Stimulated activated naive CD8-positive, alpha-beta T cell treated with anti-CD3 and anti-CD28 coated beads, Interleukin-15, amount 100 ng/mL, for 72 hours (primary cell): ENCODE data around the gene MECR.
"Not testable (repeated sequence)": the region's sequence is repeated elsewhere in the genome, so short reads cannot be mapped to it uniquely, and the experiment has no call there.

ENCODE experiments used
- ATAC-seq: fragments of 150-1000 bp; cut with Tn5 transposase; 2 replicates; pipeline ENCODE4 v1.10.0; 2021; ENCODE audit warnings: mild to moderate bottlenecking, moderate library complexity
- DNase-seq, 2 donors: peaks; one replicate each; pipeline ENCODE4 v3.0.0; 2021 to 2022
- H3K27ac Mint-ChIP-seq, 2 donors: one replicate each; pipeline ENCODE4 v1.8.0; 2022; ENCODE audit warnings: mild to moderate bottlenecking in 2 of 2, mixed read lengths in 2 of 2, moderate library complexity in 2 of 2
- H3K27me3 Mint-ChIP-seq: one replicate; pipeline ENCODE4 v1.8.0; 2022; ENCODE audit warnings: mixed read lengths
- H3K4me1 Mint-ChIP-seq: one replicate; pipeline ENCODE4 v1.8.0; 2022; ENCODE audit warnings: mild to moderate bottlenecking, mixed read lengths
- H3K4me3 Mint-ChIP-seq, 2 donors: one replicate each; pipeline ENCODE4 v1.8.0; 2022; ENCODE audit warnings: mild to moderate bottlenecking in 2 of 2, mixed read lengths in 2 of 2, moderate library complexity in 1 of 2
- H3K9me3 Mint-ChIP-seq, 2 donors: one replicate each; pipeline ENCODE4 v1.8.0; 2022; ENCODE audit warnings: mixed read lengths in 2 of 2

Gene MECR

DNA sequence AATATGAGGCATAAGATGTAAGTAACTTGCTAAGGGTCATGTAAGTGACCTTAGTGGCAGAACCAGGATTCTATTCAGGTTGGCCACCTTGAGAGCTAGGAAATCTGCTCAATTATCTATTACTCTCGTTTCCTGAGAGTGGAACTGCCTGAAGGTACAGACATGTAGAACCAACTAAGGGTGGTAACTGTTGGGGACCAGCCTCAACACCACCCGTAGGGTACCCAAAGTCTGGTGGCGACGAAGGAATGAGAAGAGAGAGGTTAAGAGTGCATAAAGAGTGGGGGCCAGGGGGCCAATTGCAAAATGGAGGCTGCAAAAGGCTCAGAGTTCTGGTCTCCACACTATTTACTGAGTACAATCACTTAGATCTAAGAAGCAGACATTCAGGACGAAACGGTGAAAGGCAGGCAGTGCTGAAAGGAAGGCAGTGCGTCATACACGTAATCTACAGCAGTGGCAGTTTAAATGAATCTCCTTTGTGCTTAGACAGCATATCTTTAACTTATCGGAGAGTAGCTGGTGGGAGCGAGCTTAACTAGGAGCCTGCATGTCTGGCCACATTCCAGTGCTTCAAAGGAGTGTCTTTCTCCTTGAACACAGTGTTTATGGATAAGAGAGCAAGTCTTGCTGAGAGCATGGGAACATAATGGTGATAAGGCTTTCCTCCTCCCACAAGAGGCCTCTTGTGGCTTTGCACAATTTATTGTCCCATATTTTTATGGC, 74.0 kb downstream of the MECR start:
- DNase-seq (no peak), ATAC-seq (no peak)
- no peaks in the 10 kb centered on the region for H3K9me3 Mint-ChIP-seq
- H3K27me3 Mint-ChIP-seq, result no peaks in the 10 kb centered on the region
- H3K4me1 Mint-ChIP-seq, result no peaks in the 10 kb centered on the region
- peak overlapping the region in 1 of 2 donors; percentile 82 for H3K27ac Mint-ChIP-seq
- H3K4me3 Mint-ChIP-seq, result no peak overlapping the region

DNA sequence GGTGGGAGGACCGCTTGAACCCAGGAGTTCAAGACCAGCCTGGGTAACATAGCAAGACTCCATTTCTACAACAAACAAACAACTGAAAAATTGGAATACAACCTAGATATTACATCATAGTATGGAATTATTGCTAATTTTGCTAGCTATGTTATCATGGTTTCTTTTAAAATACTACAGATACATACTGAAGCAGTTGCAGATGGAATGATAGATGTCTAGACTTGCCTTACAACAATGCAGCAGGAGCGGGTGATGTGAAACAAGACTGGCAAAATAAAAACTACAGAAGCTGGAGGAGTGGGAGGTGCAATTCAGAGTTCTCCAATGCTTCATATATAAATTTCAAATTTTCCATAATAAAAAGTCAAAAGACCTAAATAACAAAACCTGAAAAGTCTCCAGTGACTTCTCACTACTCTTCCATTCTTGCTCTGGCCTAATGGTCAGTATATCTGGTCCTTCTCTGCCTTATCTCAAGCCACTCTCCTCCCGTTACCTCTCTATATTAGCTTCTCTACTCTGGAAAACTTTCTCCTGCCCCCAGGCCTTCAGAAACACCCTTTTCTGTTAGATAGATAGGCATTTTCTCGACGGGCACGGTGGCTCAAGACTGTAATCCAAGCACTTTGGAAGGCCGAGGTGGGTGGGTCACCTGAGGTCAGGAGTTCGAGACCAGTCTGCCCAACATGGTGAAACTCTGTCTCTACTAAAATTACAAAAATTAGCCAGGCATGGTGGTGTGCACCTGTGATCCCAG, 78.5 kb downstream of the MECR start:
- ATAC-seq, result no peak
- Mint-ChIP-seq H3K4me3 (no peak overlapping the region), H3K9me3 (no peaks in the 10 kb centered on the region), H3K27me3 (no peaks in the 10 kb centered on the region), H3K4me1 (no peaks in the 10 kb centered on the region), H3K27ac (peak overlapping the region in 1 of 2 donors; percentile 91)
- DNase-seq, result no peak

DNA sequence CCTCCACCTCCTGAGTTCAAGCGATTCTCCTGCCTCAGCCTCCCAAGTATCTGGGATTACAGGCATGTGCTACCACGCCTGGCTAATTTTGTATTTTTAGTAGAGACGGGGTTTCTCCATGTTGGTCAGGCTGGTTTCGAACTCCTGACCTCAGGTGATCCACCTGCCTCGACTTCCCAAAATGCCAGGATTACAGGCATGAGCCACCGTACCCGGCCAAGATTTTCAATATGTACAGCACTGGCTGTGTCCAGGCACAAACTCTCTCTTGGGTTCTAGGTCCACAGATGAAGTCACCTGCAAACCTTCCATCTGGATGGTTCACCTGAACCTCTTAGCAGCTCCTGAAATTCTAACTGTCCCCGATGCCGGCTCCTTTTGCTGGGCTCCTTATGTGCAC, 80.4 kb downstream of the MECR start:
- not testable (repeated sequence) for DNase-seq, ATAC-seq, H3K27ac Mint-ChIP-seq, H3K9me3 Mint-ChIP-seq, H3K27me3 Mint-ChIP-seq, H3K4me3 Mint-ChIP-seq, H3K4me1 Mint-ChIP-seq

DNA sequence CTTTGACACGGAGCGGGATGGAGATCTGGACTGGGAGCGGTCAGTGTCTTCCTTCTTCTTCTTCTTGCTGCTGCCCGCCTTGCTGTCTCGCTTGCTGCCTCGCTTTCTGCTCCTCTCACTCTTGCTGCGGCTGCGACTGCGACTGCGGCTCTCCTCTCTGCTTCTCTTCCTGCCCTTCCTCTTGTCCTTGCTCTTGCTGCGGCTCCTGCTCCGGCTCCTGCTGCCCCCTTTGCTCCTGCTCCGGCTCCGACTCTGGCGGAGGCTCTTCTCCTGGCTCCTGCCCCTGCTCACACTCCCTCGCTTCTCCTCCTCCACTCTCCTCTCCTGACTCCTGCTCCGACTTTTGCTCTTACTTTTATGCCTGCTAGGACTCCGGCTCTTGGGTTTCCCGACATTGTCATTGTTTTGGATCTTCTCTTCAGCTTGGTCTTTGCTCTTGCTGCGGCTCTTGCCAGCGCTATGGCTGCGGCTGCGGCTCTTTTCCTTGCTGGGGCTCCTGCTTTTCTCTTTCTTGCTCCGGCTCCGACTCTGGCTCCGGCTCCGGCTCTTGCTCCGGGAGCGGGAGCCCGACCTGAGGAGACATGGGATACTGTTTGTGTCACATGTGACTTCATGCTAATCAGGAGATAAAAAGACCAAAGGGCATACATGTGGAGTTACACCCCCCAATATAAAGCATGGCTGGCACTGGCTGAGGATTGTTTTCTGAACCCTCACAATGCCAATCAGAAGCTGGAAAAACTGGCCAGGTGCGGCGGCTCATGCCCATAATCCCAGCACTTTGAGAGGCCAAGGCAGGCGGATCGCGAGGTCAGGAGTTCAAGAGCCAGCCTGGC, 81.9 kb downstream of the MECR start:
- H3K9me3 Mint-ChIP-seq, result no peaks in the 10 kb centered on the region
- no peaks in the 10 kb centered on the region for H3K27me3 Mint-ChIP-seq
- H3K4me1 Mint-ChIP-seq, result no peaks in the 10 kb centered on the region
- H3K4me3 Mint-ChIP-seq, result no peak overlapping the region
- H3K27ac Mint-ChIP-seq, result peak overlapping the region; percentile 64 to 79
- DNase-seq (no peak), ATAC-seq (no peak)

DNA sequence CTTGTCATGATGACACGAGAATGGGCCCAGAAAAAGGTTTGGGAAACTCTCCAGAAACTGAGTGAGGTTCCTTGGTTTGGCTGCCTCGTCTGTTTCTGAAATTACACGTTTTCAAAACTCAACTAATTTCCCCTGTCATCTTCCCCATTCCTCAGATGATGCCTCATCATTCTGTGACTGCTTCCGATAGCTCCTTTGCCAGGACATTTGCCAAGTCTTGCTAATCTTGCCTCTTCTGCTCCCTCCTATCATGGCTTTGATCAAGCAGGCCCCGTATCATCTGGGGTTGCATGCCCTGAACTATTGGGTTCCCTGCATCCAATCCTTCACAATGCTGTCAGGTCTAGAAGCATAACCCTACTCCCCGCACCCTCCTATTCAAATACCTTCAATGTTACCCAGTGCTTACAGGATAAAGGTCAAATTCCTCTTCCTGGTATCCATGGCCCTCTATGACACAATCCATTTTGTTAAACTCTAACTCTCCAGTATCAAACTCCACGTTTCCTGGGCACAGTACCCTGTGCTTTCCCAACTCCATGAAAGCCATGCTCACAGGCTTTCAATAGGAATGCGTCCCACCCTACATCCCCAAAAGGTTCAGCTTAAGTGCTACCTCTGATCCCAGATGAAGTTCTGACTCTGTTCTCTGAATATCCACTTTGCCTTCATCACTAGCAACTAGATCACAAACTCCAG, 84.8 kb downstream of the MECR start:
- H3K4me3 Mint-ChIP-seq, result no peak overlapping the region
- H3K27ac Mint-ChIP-seq, result peak overlapping the region in 1 of 2 donors; percentile 65
- DNase-seq (no peak), ATAC-seq (no peak)
- H3K9me3 Mint-ChIP-seq, result no peaks in the 10 kb centered on the region
- H3K4me1 Mint-ChIP-seq, result no peaks in the 10 kb centered on the region
- no peaks in the 10 kb centered on the region for H3K27me3 Mint-ChIP-seq

- no peaks in the 10 kb centered on the region for H3K27me3 Mint-ChIP-seq
- H3K27ac Mint-ChIP-seq, result no peak overlapping the region
- ATAC-seq (no peak), DNase-seq (no peak)
- no peak overlapping the region for H3K4me3 Mint-ChIP-seq
- no peaks in the 10 kb centered on the region for H3K4me1 Mint-ChIP-seq
- H3K9me3 Mint-ChIP-seq, result no peaks in the 10 kb centered on the region
Measured at GRCh38 chr1:29144178-29144577, 86.6 kb downstream of the MECR start.

DNA sequence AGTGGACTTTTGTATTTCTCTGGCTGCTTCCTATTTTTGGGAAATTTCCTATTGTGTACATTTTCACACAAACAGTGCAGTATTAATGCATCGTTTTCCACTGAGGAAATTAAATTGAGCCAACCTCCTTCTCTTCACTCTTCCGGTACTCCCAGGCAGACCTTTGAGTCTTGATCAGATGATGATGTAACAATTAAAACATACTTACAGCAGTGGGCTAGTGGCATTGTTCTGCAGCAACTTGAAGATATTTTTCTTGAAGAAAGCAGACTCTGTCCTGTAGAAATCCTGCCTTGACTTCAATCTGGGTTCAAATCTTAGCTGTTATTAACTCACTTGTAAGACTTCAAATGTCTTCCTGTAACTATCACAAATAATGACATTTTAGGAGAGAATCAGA, 88.0 kb downstream of the MECR start:
- ATAC-seq, result no peak
- no peaks in the 10 kb centered on the region for H3K4me1 Mint-ChIP-seq
- no peaks in the 10 kb centered on the region for H3K9me3 Mint-ChIP-seq
- H3K4me3 Mint-ChIP-seq, result no peak overlapping the region
- H3K27me3 Mint-ChIP-seq, result no peaks in the 10 kb centered on the region
- DNase-seq, result no peak
- no peak overlapping the region for H3K27ac Mint-ChIP-seq
